ENCODE data around the gene SEC16B. TPM values are rescaled to one million over a fixed set of nuclear protein-coding genes. Genes with fewer than 3 reads are reported as not detected.

SEC16B gene
- total RNA-seq, 2 experiments from 2014 or later = not detected

- ChIA-PET POLR2A (no interaction called here), CTCF (interaction anchor here (0.6 kb wide), 1 partner anchor 1414 kb away, joined by 3 read pairs; no protein-coding TSS in a partner anchor)
- no peaks in the 10 kb centered on the region for H3K4me1 Mint-ChIP-seq
- H3K4me3 Mint-ChIP-seq = no peak overlapping the region
- H3K27ac Mint-ChIP-seq = no peak overlapping the region
- DNase-seq = no peak
- H3K9me3 Mint-ChIP-seq = no peaks in the 10 kb centered on the region
- H3K36me3 Mint-ChIP-seq (ENCODE audit: low read depth) = no peaks in the 10 kb centered on the region
- H3K27me3 Mint-ChIP-seq = no peaks in the 10 kb centered on the region
Observed at GRCh38 chr1:177944016-177944949, 25.6 kb downstream of the SEC16B start.

DNA sequence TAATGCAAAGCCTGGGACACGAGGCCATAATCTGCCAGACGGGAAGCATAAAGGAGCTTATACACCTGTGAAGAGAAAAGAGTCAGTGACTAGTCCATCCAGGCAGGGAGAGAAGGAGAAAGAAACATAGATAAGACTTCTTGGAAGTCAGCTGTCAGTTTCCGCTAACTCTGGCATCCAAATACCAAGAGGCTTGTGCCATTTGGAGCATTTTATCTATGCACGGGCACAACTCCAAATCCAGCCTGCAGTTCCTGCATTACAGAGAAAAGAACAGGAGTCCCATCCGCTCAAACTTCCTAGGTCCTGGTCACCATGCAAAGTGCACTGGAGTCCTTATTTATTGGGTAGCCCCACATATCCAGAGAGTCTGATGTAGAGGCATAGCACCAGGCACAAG lies 27.9 kb downstream of the SEC16B start:
- DNase-seq = no peak
- Mint-ChIP-seq H3K4me1 (no peaks in the 10 kb centered on the region), H3K27ac (no peak overlapping the region), H3K36me3 (ENCODE audit: low read depth) (no peaks in the 10 kb centered on the region), H3K27me3 (no peaks in the 10 kb centered on the region), H3K9me3 (no peaks in the 10 kb centered on the region), H3K4me3 (no peak overlapping the region)
- ChIA-PET CTCF (no interaction called here), POLR2A (no interaction called here)

DNA sequence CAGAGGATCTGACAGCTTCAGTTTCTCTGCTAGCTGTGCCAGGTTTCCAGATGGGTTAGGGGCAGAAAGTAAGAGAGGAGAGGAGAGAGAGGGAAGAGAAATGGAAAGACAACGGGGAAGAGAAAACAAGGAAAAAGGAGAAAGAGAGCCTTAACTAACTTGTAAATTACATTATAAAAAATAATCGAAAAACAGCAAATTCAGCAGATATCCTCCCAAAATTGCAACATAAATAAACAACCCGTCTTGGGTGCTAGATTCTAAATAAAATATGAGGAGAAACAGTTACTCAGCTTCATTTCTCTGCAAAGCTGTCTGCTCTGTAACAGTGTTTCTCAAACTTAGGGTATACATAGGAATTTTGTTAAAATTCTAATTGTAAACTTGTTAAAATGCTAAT lies 29.2 kb downstream of the SEC16B start:
- POLR2A ChIA-PET = no interaction called here
- H3K4me3 Mint-ChIP-seq = no peak overlapping the region
- no peak for DNase-seq
- no peaks in the 10 kb centered on the region for H3K36me3 Mint-ChIP-seq (ENCODE audit: low read depth)
- no peak overlapping the region for H3K27ac Mint-ChIP-seq
- H3K4me1 Mint-ChIP-seq = no peaks in the 10 kb centered on the region
- H3K9me3 Mint-ChIP-seq = no peaks in the 10 kb centered on the region
- CTCF ChIA-PET = no interaction called here
- H3K27me3 Mint-ChIP-seq = no peaks in the 10 kb centered on the region

DNA sequence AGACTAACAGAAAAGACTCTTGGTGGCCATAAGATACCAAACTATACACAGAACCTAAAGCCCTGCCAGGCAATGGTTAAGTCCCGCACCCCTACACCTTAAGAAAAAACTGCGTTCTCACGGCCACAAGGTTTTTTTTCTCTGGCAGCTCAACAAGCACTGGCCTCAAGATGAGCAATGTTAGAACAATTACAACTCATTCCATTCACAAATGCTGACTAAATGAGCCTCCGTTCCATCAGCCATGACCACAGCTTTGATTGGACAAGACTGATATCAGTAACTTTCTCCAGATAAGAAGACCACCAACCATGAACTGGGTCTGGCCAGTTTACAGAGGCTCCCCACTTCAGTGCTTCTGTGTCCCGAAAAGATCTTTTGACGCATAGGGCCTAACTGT lies 31.9 kb downstream of the SEC16B start:
- Mint-ChIP-seq H3K4me3 (no peak overlapping the region), H3K9me3 (no peaks in the 10 kb centered on the region), H3K27me3 (no peaks in the 10 kb centered on the region), H3K36me3 (ENCODE audit: low read depth) (no peaks in the 10 kb centered on the region), H3K27ac (no peak overlapping the region), H3K4me1 (no peaks in the 10 kb centered on the region)
- POLR2A ChIA-PET = no interaction called here
- CTCF ChIA-PET = no interaction called here
- no peak for DNase-seq

DNA sequence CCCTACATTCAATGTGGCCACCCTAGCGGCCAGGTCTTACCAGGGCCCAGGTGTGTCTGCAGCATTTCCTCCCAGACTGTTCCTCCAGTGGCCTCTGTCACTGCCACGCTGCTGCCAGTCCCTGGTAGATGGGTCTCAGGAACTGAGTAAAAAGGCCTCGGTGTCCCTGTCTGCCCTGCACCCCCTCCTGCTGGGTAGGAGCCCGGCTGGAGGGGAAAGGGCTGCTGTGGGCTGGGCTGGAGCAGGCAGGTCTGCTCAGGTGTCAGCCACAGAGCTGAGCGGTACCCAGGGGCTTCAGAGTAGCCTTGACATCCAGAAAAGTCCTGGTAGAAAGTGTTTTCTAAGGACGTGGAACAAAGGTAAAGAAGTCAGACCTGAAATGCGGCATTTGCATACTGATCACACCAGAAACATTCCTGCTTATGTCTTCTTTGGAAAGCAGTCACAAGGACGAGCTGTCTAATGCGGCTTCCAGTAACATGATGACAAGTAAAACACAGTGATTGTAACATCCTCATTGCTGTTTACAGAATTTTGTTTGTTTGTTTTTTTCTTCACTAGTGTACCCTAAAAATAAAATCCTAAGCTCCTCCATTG lies 32.6 kb downstream of the SEC16B start:
- Mint-ChIP-seq H3K36me3 (ENCODE audit: low read depth) (no peaks in the 10 kb centered on the region), H3K4me3 (no peak overlapping the region), H3K27me3 (no peaks in the 10 kb centered on the region), H3K27ac (no peak overlapping the region), H3K4me1 (no peaks in the 10 kb centered on the region), H3K9me3 (no peaks in the 10 kb centered on the region)
- ChIA-PET CTCF (no interaction called here), POLR2A (no interaction called here)
- DNase-seq = no peak

DNA sequence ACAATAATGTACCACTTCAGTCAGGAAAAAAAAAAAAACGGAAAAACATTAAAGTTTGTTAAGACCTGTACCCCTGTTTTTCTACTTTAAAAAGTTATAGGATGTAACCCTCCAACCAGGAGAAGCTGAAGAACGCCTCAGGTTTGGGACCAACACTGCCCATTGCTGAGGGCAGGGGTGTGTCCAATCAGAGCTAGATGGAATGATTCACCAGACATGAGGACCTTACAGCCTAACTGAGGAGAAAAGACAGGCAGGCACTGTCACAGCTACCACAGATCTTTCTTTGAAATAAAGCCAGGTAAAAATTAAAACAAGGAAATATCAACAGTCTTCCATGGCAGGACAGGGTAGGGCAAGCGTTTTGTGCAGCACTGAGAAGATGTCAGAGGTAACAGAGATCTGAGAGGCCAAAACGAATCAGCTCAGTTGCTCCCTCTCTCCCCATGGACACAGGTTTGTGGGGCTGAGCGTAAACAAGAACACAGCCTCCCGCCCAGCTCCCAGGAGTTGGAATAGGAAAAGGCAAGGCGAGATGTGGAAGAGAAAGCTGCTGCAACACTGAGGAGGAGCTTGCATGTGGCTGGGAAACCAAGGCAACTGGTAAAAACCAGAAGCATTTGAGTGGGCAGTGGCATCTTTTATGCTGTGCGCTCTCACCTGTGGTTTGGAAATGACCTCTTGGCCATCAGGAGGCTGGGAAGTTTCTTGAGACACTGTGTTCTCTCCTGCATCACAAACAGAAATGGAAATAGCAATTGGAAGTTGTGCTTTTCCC lies 34.0 kb downstream of the SEC16B start:
- ChIA-PET CTCF (no interaction called here), POLR2A (no interaction called here)
- Mint-ChIP-seq H3K27ac (no peak overlapping the region), H3K27me3 (no peaks in the 10 kb centered on the region), H3K9me3 (no peaks in the 10 kb centered on the region), H3K36me3 (ENCODE audit: low read depth) (no peaks in the 10 kb centered on the region), H3K4me3 (no peak overlapping the region), H3K4me1 (no peaks in the 10 kb centered on the region)
- no peak for DNase-seq

DNA sequence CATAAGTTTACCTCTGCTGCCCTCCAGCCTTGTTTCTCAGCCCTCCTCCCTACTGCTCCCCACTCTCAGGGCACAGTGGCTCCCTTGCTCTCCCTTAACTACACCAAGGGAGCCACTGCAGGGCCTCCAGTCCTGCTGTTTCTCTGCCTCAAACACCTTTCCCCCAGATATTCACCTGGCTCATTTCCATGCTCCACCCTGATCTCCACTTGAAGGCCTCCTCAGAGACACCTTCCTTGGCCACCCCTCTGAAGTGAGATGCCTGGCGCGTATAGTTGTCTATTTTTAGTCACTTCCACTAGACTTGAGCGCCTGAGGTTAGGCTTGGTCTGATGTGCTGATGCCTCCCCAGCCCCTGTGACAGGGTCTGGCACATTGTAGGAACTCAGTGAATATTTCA lies 34.9 kb downstream of the SEC16B start:
- no peak overlapping the region for H3K4me3 Mint-ChIP-seq
- H3K27ac Mint-ChIP-seq = no peak overlapping the region
- DNase-seq = no peak
- H3K36me3 Mint-ChIP-seq (ENCODE audit: low read depth) = no peaks in the 10 kb centered on the region
- ChIA-PET CTCF (no interaction called here), POLR2A (no interaction called here)
- no peaks in the 10 kb centered on the region for H3K4me1 Mint-ChIP-seq
- H3K9me3 Mint-ChIP-seq = no peaks in the 10 kb centered on the region
- no peaks in the 10 kb centered on the region for H3K27me3 Mint-ChIP-seq

DNA sequence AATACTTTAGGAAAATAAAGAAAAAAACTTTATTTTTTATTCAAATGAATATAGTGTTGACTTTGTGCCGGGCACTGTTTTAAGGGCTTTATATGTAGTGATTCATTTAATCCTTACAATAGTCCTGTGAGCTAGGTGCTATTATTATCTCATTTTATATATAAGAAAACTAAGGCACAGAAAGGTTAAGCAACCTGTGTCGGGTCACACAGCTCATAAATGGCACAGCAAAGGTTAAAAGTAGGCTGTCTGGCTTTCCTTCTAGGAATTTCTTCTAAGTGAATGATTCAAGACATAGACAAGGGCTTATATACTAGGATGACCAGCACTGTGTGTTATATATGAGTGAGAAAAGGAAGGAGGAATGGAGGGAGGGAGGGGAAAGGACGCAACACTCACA lies 35.4 kb downstream of the SEC16B start:
- Mint-ChIP-seq H3K9me3 (no peaks in the 10 kb centered on the region), H3K27me3 (no peaks in the 10 kb centered on the region), H3K36me3 (ENCODE audit: low read depth) (no peaks in the 10 kb centered on the region), H3K4me1 (no peaks in the 10 kb centered on the region), H3K4me3 (no peak overlapping the region), H3K27ac (no peak overlapping the region)
- CTCF ChIA-PET = no interaction called here
- DNase-seq = no peak
- POLR2A ChIA-PET = no interaction called here

DNA sequence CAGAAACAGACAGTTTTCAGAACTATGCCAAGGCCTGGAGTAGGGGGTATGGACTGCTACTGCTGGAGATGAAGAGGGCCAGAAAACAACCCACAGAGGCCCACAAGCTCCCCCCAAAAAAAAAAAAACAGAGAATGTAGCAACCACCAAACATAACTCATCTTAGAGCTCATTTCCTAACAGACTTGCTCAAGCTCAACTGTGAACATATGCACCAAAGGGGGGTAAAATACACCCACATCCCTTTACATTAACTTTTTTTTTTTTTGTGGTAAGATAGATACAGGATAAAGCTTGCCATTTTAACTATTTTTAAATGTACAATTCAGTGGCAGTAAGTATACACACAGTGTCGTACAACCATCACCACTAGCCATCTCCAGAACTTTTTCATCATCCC lies 36.0 kb downstream of the SEC16B start:
- Mint-ChIP-seq H3K9me3 (no peaks in the 10 kb centered on the region), H3K4me3 (no peak overlapping the region), H3K27me3 (no peaks in the 10 kb centered on the region), H3K27ac (no peak overlapping the region), H3K4me1 (no peaks in the 10 kb centered on the region), H3K36me3 (ENCODE audit: low read depth) (no peaks in the 10 kb centered on the region)
- POLR2A ChIA-PET = no interaction called here
- CTCF ChIA-PET = no interaction called here
- DNase-seq = no peak

- Mint-ChIP-seq H3K27me3 (no peaks in the 10 kb centered on the region), H3K4me1 (no peaks in the 10 kb centered on the region), H3K27ac (no peak overlapping the region), H3K36me3 (ENCODE audit: low read depth) (no peaks in the 10 kb centered on the region), H3K4me3 (no peak overlapping the region), H3K9me3 (no peaks in the 10 kb centered on the region)
- CTCF ChIA-PET = no interaction called here
- POLR2A ChIA-PET = no interaction called here
- no peak for DNase-seq
Observed at GRCh38 chr1:177932123-177932522, 37.7 kb downstream of the SEC16B start.

DNA sequence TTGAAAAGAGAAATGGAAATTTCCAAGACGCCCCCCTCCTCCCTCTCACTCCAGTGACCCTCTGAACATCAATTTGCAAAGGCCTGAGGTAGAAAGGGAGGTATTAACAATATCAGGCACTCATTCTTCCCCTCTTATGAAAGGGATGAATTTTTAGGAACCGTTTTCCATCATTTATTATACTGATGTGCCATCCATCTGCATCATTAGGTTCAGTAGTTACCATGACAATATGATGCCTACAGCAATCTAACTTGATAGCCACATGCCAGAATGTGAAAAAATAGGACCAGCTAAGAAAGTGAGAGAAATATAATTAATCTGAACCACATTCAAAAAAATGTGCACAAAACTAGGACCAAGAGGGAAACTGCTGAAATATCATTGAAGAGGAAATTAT lies 40.9 kb downstream of the SEC16B start:
- Mint-ChIP-seq H3K36me3 (ENCODE audit: low read depth) (no peaks in the 10 kb centered on the region), H3K27ac (no peak overlapping the region), H3K4me1 (no peaks in the 10 kb centered on the region), H3K4me3 (no peak overlapping the region), H3K27me3 (no peaks in the 10 kb centered on the region), H3K9me3 (no peaks in the 10 kb centered on the region)
- POLR2A ChIA-PET = no interaction called here
- no peak for DNase-seq
- CTCF ChIA-PET = no interaction called here

DNA sequence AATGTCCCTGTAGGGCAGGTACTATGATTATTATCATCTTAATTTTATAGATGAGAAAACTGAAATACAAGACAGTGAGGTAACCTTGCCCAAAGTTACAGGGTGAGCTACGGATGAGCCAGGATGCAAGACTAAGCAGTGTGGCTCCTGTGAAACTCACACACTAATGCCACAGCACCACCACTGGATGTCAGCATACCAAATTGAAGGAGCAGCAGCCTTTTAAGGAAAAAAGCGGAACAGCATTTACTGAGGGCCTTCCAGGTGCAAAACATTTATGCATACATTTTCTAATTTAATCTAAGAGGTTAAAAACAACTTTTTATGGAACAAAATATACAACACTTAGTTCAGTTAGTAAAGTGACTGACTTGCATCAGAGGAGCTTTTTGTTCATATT lies 41.7 kb downstream of the SEC16B start:
- H3K4me3 Mint-ChIP-seq = no peak overlapping the region
- no peak overlapping the region for H3K27ac Mint-ChIP-seq
- DNase-seq = no peak
- no peaks in the 10 kb centered on the region for H3K9me3 Mint-ChIP-seq
- no peaks in the 10 kb centered on the region for H3K36me3 Mint-ChIP-seq (ENCODE audit: low read depth)
- ChIA-PET CTCF (no interaction called here), POLR2A (no interaction called here)
- H3K27me3 Mint-ChIP-seq = no peaks in the 10 kb centered on the region
- H3K4me1 Mint-ChIP-seq = no peaks in the 10 kb centered on the region

DNA sequence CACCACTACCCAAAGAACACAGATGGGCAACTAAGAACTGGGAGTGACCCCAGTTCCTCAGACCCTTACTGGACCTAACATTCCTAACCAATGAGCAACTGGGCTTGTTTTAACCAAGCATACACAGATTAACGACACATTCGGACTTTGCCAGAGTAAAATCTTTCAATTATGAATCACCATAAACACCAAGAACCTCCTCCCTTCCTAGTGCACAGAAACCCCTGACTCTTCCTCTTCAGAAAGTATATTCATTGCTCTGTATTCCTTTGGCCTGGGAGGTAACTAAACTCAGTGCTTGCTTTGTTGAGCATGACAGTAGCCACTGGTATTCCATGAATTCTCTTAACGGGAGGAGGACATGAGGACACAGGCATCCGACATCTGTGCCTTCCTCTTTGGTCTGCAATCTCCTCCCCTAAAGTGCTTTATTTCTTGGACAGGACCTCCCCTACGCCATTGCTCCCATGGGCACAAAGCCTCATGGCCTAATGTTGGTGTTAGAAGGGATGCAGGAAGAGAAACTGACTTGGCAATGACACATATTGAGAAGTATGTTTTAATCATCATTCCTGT lies 42.7 kb downstream of the SEC16B start:
- ChIA-PET POLR2A (no interaction called here), CTCF (no interaction called here)
- Mint-ChIP-seq H3K9me3 (no peaks in the 10 kb centered on the region), H3K4me3 (no peak overlapping the region), H3K27ac (no peak overlapping the region), H3K27me3 (no peaks in the 10 kb centered on the region), H3K4me1 (no peaks in the 10 kb centered on the region), H3K36me3 (ENCODE audit: low read depth) (no peaks in the 10 kb centered on the region)
- no peak for DNase-seq

Measured in activated CD4-positive, alpha-beta memory T cell treated with anti-CD3 and anti-CD28 coated beads, Interleukin-2, amount 10 ng/mL, durations not matched to agents 7 days and 5 days (primary cell).